SU-DHL-6 (cell line): ENCODE data around the gene RANBP3.

Source experiments
- EZH2phosphoT487 ChIP-seq: fragments of 200-600 bp; sonication (generic), shearing (Covaris generic); conservative IDR thresholded peaks from 2 replicates; pipeline ENCODE4 v1.6.1; 2018; ENCODE audit warnings: mild to moderate bottlenecking, antibody characterized with exemption, low read length, moderate library complexity, mixed read lengths
- TF ChIP-seq, protein P1 (sequence below): fragments of 200-600 bp; sonication (generic); IDR thresholded peaks from one replicate; pipeline ENCODE4 v1.5.1; 2017; ENCODE audit warnings: antibody characterized with exemption, mild to moderate bottlenecking, low read length, moderate library complexity; ENCODE audit not compliant: insufficient read depth, poor library complexity, severe bottlenecking

DNA sequence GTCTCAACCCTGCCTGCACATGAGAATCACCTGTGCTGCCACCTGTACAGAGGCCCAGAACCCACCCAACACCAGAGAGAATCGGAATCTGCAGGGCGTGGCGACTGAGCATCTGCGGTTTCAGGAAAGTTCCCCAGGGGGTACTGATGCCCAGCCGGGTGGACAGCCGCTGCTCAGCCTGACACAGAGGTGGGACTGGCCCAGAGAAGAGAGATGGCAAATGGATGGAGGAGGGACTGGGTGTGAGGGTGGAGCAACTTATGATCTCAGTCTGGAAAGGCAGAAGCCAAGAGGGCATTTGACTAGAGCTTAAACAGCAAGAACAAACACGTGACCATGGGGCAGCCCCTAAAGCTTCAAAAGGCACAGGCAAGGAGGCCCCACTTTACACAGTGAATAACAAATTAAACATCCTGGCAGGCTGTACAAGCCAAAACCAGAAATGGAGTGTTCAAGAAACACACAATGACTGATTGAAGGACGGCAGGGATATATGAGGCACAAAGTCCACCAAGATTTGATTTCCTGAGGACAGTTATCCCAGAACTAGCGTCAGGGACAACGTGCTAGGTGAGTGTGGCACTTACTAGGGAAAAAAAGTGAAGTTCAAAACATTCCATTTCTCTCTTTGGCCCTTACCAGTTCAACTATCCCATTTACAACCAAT, 3.1 kb downstream of the RANBP3 start:
- TF ChIP-seq, protein P1, sequence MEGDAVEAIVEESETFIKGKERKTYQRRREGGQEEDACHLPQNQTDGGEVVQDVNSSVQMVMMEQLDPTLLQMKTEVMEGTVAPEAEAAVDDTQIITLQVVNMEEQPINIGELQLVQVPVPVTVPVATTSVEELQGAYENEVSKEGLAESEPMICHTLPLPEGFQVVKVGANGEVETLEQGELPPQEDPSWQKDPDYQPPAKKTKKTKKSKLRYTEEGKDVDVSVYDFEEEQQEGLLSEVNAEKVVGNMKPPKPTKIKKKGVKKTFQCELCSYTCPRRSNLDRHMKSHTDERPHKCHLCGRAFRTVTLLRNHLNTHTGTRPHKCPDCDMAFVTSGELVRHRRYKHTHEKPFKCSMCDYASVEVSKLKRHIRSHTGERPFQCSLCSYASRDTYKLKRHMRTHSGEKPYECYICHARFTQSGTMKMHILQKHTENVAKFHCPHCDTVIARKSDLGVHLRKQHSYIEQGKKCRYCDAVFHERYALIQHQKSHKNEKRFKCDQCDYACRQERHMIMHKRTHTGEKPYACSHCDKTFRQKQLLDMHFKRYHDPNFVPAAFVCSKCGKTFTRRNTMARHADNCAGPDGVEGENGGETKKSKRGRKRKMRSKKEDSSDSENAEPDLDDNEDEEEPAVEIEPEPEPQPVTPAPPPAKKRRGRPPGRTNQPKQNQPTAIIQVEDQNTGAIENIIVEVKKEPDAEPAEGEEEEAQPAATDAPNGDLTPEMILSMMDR: no peak
- no peak for TF ChIP-seq EZH2phosphoT487
